ENCODE measurements around the gene OSBPL8.
A peak's percentile ranks its signal among the peaks of the same experiment; 100 is the strongest.
"Not testable (repeated sequence)": the region's sequence is repeated elsewhere in the genome, so short reads cannot be mapped to it uniquely, and the experiment has no call there.

Gene OSBPL8

DNA sequence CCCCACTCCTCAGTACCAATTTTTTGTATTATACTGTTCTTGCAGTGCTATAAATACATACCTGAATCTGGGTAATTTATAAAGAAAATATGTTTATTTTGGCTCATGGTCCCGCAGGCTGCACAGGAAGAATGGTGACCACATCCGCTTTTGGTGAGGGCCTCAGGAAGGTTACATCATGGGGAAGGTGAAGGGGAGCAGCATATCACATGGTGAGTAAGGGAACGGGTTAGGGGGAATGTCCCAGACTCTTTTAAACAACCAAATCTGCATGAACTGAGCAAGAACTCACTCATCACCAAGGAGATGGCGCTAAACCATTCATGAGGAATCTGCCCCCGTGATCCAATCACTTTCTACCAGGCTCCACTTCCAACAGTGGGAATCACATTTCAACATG is 40.0 kb downstream of the OSBPL8 start:
- DNase-seq: no peak

GRCh38 chr12:76518699-76519098 is 40.9 kb downstream of the OSBPL8 start:
- no peak for DNase-seq

- no peak for DNase-seq
These were observed 44.3 kb downstream of the OSBPL8 start for GRCh38 chr12:76515271-76515670.

DNA sequence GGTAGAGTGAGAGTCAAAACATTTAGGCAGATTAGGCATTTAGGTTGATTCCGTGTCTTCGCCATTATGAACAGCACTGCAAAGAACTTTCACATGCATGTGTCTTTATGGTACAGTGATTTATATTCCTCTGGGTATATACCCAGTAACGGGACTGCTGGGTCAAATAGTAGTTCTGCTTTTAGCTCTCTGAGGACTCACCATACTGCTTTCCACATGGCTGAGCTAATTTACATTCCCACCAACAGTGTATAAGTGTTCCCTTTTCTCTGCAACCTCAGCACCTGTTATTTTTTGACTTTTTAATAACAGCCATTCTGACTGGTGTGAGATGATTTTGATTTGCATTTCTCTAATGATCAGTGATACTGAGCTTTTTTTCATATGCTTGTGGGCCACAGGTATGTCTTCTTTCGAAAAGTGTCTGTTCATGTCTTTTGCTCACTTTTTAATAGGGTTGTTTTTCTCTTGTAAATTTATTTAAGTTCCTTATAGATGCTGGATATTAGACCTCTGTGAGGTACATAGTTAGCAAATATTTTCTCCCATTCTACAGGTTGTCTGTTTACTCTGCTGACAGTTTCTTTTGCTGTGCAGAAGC is 48.4 kb downstream of the OSBPL8 start:
- not testable (repeated sequence) for DNase-seq

GRCh38 chr12:76508128-76508980 is 51.2 kb downstream of the OSBPL8 start:
- DNase-seq: no peak

GRCh38 chr12:76506149-76506548 is 53.4 kb downstream of the OSBPL8 start:
- DNase-seq: no peak

- DNase-seq: no peak
These were observed 54.5 kb downstream of the OSBPL8 start for GRCh38 chr12:76505050-76505449.

GRCh38 chr12:76504606-76505005 is 55.0 kb downstream of the OSBPL8 start:
- DNase-seq: no peak

GRCh38 chr12:76503957-76504356 is 55.6 kb downstream of the OSBPL8 start:
- DNase-seq: no peak

- DNase-seq: no peak
These were observed 58.2 kb downstream of the OSBPL8 start for GRCh38 chr12:76501390-76501789.

GRCh38 chr12:76499136-76499535 is 60.4 kb downstream of the OSBPL8 start:
- DNase-seq: not testable (repeated sequence)

DNA sequence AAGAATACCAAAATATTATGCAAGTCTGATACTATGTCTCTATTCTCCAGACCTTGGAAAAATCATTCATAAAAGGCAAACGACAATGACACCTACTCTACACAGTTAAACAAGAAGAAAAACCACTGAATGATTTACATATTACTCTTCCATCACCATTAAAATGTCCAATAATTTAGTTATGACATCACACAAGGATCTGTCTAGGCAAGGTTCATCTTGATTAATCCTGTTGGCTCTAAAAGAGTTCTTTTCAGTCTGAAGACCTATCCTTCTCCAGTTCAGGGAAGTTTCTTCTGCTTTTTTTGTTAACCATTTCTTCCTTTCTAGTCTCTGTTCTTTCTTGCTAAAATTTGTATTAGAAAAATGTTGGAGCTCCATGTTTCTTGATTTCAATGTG is 64.0 kb downstream of the OSBPL8 start:
- DNase-seq: no peak

DNA sequence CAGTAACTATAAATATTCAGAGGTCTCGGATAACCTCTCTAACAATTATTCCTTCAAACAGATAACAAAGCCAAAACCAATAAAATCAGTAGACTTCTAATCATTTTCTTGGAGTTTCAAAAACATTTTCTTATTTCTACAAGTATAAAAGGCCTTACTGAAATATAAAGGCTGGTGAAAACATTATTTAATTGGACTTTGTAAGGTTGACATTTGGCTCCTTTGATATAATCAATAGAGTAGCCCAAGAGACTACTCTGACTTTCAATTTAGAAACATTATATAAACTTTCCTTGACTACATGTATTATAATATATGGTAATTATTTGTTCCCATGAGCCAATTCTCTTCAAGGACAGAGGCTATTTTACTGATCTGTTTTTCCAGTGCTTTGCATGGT is 68.3 kb downstream of the OSBPL8 start:
- DNase-seq: no peak

GRCh38 chr12:76490763-76491162 is 68.8 kb downstream of the OSBPL8 start:
- DNase-seq: no peak

DNA sequence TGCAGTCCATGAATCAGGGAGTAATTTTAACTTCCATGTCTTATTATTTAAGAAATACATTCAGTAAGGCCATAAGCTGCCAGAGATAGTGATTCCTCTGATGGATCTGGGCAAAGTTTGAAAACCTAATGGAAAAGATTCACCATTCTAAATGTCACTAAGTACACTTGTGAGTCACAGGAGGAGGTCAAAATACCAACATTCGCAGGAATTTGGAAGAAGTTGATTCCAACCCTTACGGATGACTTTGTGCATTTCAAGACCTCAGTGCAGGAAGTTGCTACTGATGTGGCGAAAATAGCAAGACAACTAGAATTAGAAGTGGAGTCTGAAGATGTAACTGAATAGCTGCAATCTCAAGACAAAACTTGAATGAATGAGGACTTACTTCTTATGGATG is 69.8 kb downstream of the OSBPL8 start:
- no peak for DNase-seq

DNA sequence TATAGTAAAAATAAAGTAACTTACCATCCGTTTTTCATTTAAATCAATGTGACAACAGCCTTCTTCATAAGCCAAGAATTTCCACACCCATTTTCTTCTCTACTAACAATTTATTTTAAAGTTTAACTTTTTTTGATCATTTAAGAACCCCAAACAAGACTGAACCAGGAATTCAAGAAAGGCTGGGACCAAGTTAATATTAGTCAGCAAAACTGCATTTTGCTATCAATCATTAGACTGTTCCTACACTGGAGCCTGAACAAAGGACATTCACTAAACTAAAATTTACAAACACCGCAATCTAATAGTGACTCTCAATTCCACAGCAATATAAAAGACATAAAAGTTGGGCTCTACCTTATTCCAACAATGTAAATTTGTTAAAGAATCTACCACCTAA is 73.6 kb downstream of the OSBPL8 start:
- no peak for DNase-seq

- no peak for DNase-seq
These were observed 78.8 kb downstream of the OSBPL8 start for GRCh38 chr12:76480796-76481195.

DNA sequence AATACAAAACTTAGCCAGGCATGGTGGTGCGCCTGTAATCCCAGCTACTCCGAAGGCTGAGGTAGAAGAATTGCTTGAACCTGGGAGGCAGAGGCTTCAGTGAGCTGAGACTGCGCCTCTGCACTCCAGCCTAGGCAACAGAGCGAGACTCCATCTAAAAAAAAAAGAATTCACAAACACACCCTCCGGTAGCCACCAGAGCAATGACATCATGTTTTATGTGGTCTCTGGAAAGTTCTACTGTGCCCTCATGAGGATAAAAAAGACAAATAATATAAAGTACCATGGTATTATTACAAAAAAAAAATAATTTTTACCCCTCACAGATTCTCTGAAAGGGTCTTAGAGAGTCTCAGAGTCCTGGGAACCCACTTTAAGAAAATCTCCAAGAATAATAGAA is 81.5 kb downstream of the OSBPL8 start:
- DNase-seq: no peak

DNA sequence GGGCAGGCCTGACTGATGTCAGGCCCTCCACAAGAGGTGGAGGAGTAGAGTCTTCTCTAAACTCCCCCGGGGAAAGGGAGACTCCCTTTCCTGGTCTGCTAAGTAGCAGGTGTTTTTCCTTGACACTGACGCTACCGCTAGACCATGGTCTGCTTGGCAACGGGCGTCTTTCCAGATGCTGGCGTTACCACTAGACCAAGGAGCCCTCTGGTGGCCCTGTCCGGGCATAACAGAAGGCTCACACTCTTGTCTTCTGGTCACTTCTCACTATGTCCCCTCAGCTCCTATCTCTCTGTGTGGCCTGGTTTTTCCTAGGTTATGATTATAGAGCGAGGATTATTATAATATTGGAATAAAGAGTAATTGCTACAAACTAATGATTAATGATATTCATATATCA is 86.7 kb downstream of the OSBPL8 start:
- not testable (repeated sequence) for DNase-seq

DNA sequence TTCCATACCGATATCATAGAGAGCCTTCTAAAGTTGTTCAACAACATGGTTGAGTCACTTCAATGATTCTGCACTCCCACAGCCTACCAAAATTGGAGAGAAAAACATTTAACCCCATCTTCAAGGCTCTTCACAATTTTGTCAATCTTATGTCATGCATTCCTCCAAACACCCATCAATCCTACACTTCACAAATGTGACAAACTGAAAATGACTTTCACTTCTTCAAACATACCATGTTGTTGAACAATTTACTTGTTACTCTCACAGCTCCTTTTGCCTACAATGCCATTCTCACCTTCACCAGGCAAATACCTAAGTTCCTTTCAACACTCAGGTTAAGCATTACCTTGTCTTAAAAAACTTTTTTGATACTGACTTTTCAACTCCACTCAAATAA is 88.0 kb downstream of the OSBPL8 start:
- no peak for DNase-seq

DNA sequence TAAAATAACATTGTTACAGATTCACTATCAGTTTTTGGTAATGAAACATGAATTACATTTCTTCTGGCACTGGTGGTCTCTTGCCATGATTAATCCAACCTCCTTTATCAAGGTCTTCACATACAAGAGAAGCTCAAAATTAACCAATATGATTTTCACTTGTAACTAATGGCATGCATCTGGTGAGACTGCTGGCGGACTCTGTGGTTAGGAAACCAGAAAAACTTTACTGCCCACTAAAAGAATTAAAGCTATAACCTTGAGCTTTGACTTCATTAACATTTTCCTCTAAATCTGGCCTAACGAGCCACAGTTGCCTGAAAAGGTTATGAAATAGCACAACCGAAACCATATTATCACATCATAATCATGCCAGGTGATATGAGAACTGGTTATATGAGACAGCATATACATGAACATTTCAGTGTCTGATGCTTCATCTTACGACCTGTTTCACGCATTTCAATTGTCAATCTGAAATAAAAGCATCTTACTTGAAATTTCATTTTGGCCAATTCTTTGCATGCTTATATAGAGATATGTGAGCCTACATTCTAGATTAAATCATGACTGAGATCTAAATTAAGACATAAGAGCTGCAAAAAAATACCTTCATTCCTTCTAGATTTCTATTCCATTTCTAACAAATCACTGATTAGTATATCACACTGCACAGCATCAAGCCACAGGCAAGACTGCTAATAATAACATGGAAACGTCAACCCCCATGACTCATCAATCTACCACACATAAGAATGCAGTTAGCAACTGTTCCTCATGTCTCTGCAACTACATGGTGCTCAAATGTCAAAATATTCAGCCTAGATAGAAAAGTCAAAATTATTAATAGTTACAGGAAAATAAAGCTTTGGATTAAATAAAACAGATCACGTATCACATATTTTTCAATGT is 89.3 kb downstream of the OSBPL8 start:
- peak; percentile 13 for DNase-seq

- DNase-seq: no peak
These were observed 94.9 kb downstream of the OSBPL8 start for GRCh38 chr12:76464631-76465166.

DNA sequence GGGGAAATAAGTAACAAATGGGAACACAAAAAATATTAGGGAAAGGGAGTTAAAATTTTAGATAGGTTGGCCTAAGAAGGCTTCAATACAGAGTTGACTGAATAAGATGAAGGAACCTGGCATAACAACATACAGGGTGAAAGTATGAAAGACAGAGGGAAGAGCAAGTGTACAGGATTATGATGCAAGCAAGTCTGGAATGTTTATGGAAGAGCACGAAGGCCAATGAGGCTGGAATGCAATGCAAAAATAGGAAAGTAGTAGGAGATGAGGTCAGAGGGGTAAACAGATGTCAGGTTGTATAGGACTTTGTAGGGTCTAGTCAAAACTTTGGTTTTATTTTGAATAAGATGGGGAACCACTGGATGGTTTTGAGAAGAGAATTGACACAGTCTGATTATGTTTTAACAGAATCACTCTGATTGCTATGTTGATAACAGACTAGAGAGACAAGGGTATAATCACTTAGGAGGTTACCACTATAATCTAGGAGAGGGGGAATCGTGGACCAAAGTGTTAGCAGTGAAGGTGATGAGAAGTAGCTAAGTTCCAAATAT is 96.8 kb downstream of the OSBPL8 start:
- DNase-seq: no peak

Data from CD4-positive, alpha-beta T cell treated with Interleukin-10 for 1 hour (primary cell).